K562 (cell line): ENCODE measurements around the gene IKBKG. TPM values are rescaled to one million over a fixed set of nuclear protein-coding genes. Genes with fewer than 3 reads are reported as not detected.

Experiments
- ATF7 ChIP-seq: fragments of 450-650 bp; IDR thresholded peaks from 2 replicates; pipeline ENCODE4 v1.7.1; 2014; ENCODE audit warnings: mild to moderate bottlenecking, moderate library complexity
- CBX1 ChIP-seq: sonication (generic); IDR thresholded peaks from 2 replicates; pipeline ENCODE4 v1.6.1; 2016; ENCODE audit warnings: antibody characterized with exemption, low read depth, mild to moderate bottlenecking
- CBX5 ChIP-seq: IDR thresholded peaks from 2 replicates; pipeline ENCODE4 v1.6.1; 2014; ENCODE audit warnings: low read depth, borderline replicate concordance
- CEBPG ChIP-seq, 3 experiments: fragments of 200-800 bp in 1 of 3; sonication (Bioruptor generic) in 1 of 3; sonication (generic) in 1 of 3; formaldehyde crosslinking in 1 of 3; IDR thresholded peaks in 2 of 3; conservative IDR thresholded peaks in 1 of 3; 2 replicates each; pipeline versions ENCODE4 v1.6.1 to v1.8.0; 2016 to 2022; ENCODE audit warnings: missing compliant biosample characterization in 2 of 3, missing genetic modification characterization in 2 of 3, mild to moderate bottlenecking in 1 of 3, missing genetic modification reagents in 1 of 3
- FOXK2 ChIP-seq, 2 experiments: fragments of 450-650 bp; IDR thresholded peaks in 1 of 2; conservative IDR thresholded peaks in 1 of 2; 2 replicates each; pipeline ENCODE4 v1.6.1; 2016; ENCODE audit warnings: low read depth in 2 of 2, mild to moderate bottlenecking in 1 of 2
- IRF2 ChIP-seq: sonication (generic); formaldehyde crosslinking; IDR thresholded peaks from 2 replicates; pipeline ENCODE4 v1.8.1; 2022; ENCODE audit warnings: mild to moderate bottlenecking, missing genetic modification reagents
- KLF6 ChIP-seq: fragments of 250-450 bp; sonication (Bioruptor Pico); IDR thresholded peaks from 2 replicates; pipeline ENCODE4 v1.4.0; 2020; ENCODE audit warnings: mild to moderate bottlenecking, moderate library complexity, borderline replicate concordance
- SIRT6 ChIP-seq: IDR thresholded peaks from one replicate; pipeline ENCODE4 v1.6.1; 2012; ENCODE audit warnings: low read depth, mild to moderate bottlenecking, control low read depth, inconsistent platforms, low read length, moderate library complexity
- SNRNP70 ChIP-seq: fragments of 200-400 bp; formaldehyde crosslinking; optimal IDR thresholded peaks from 2 replicates; pipeline ENCODE3; 2017; ENCODE audit warnings: low read depth, low read length
- SP2 ChIP-seq: IDR thresholded peaks from 2 replicates; pipeline ENCODE4 v1.6.1; 2011; ENCODE audit warnings: mild to moderate bottlenecking, low read depth, low read length, moderate library complexity; ENCODE audit not compliant: poor library complexity, severe bottlenecking; ENCODE audit errors: extremely low read depth
- ZKSCAN3 ChIP-seq: fragments of 250-450 bp; sonication (Bioruptor Pico); IDR thresholded peaks from 2 replicates; pipeline ENCODE4 v1.4.0; 2020
- ZSCAN29 ChIP-seq: fragments of 450-650 bp; IDR thresholded peaks from 2 replicates; pipeline ENCODE4 v1.6.1; 2017
- polyA plus RNA-seq, 8 experiments: library from polyadenylated mRNA; depleted of rRNA in 4 of 8; stranded (reverse) in 5 of 8; unstranded in 3 of 8; fragments of >200 nt; fragmentation: Nextera tagmentation in 2 of 8; fragmentation: Illumina TruSeq in 1 of 8; extraction: Ambion mirVana in 2 of 8; extraction: Trizol in 1 of 8; gene quantifications; 2 replicates each; pipeline versions ENCODE4 v1.2.1 to v1.2.3, GENCODE V29; 2011 to 2014; ENCODE audit warnings: inconsistent platforms in 1 of 8, missing spikeins in 1 of 8
- total RNA-seq, 7 experiments: library from RNA; depleted of rRNA in 6 of 7; stranded (reverse); fragments of >200 nt in 6 of 7; fragmentation: Illumina TruSeq in 2 of 7; extraction: Trizol in 2 of 7; gene quantifications; 2 replicates each; pipeline versions ENCODE4 v1.2.1 to v1.2.3, GENCODE V29; 2011 to 2021; ENCODE audit warnings: low replicate concordance in 1 of 7
- TF ChIP-seq, protein P1 (sequence below): fragments of 450-650 bp; IDR thresholded peaks from 2 replicates; pipeline ENCODE4 v1.6.1; 2016; ENCODE audit warnings: low read depth
- TF ChIP-seq, protein P2 (sequence below): IDR thresholded peaks from 2 replicates; pipeline ENCODE4 v1.6.1; 2014; ENCODE audit warnings: antibody characterized with exemption
- TF ChIP-seq, protein P3 (sequence below): IDR thresholded peaks from 2 replicates; pipeline ENCODE4 v1.6.1; 2011; ENCODE audit warnings: borderline replicate concordance, low read depth, mild to moderate bottlenecking, moderate library complexity, low read length; ENCODE audit not compliant: insufficient read depth, poor library complexity, severe bottlenecking

IKBKG gene
- total and polyA plus RNA-seq, 9 of the 15 experiments (the other 6 are each of a cell fraction or from before 2014, with no cell fraction given): 0.68 to 60.0 (median 21.9) TPM

DNA sequence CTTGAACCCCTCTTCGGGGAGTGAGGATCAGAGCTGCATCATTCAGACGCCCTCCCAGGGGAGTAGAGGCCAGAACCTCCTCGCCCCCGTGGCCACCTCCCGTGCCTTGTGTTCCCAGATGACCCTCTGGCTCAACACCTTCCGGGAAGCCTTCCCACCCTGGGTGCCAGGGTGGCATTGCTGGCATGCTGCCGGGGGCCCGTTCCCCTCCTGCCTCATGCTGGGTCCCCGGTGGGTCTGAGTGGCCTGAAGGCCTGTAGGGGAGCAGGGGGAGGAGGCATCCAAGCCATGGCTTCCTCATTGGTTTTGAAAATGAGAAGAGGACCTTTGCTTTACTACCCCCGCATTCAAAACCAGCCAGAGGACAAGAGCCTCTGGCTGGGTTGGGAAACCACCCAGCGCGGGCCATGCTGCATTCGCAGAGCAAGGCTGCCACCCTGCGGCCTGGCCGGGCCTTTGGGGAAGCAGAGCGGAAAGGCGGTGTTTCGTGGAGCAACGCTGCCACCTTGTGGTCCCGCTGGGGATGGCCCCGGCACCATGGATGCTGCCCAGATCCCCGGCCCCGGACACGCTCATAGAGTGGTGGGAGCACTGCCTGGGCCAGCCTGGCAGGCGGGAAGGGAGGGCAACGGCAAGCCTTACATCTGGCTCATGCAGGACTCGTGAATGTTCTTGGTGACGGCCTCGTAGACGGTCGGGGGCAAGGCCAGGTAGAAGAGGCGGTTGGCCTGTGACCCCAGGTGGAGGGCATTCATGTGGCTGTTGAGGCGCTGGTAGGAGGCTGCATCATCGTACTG is 12.7 kb upstream of the IKBKG start (continued):
- TF ChIP-seq, protein P1, sequence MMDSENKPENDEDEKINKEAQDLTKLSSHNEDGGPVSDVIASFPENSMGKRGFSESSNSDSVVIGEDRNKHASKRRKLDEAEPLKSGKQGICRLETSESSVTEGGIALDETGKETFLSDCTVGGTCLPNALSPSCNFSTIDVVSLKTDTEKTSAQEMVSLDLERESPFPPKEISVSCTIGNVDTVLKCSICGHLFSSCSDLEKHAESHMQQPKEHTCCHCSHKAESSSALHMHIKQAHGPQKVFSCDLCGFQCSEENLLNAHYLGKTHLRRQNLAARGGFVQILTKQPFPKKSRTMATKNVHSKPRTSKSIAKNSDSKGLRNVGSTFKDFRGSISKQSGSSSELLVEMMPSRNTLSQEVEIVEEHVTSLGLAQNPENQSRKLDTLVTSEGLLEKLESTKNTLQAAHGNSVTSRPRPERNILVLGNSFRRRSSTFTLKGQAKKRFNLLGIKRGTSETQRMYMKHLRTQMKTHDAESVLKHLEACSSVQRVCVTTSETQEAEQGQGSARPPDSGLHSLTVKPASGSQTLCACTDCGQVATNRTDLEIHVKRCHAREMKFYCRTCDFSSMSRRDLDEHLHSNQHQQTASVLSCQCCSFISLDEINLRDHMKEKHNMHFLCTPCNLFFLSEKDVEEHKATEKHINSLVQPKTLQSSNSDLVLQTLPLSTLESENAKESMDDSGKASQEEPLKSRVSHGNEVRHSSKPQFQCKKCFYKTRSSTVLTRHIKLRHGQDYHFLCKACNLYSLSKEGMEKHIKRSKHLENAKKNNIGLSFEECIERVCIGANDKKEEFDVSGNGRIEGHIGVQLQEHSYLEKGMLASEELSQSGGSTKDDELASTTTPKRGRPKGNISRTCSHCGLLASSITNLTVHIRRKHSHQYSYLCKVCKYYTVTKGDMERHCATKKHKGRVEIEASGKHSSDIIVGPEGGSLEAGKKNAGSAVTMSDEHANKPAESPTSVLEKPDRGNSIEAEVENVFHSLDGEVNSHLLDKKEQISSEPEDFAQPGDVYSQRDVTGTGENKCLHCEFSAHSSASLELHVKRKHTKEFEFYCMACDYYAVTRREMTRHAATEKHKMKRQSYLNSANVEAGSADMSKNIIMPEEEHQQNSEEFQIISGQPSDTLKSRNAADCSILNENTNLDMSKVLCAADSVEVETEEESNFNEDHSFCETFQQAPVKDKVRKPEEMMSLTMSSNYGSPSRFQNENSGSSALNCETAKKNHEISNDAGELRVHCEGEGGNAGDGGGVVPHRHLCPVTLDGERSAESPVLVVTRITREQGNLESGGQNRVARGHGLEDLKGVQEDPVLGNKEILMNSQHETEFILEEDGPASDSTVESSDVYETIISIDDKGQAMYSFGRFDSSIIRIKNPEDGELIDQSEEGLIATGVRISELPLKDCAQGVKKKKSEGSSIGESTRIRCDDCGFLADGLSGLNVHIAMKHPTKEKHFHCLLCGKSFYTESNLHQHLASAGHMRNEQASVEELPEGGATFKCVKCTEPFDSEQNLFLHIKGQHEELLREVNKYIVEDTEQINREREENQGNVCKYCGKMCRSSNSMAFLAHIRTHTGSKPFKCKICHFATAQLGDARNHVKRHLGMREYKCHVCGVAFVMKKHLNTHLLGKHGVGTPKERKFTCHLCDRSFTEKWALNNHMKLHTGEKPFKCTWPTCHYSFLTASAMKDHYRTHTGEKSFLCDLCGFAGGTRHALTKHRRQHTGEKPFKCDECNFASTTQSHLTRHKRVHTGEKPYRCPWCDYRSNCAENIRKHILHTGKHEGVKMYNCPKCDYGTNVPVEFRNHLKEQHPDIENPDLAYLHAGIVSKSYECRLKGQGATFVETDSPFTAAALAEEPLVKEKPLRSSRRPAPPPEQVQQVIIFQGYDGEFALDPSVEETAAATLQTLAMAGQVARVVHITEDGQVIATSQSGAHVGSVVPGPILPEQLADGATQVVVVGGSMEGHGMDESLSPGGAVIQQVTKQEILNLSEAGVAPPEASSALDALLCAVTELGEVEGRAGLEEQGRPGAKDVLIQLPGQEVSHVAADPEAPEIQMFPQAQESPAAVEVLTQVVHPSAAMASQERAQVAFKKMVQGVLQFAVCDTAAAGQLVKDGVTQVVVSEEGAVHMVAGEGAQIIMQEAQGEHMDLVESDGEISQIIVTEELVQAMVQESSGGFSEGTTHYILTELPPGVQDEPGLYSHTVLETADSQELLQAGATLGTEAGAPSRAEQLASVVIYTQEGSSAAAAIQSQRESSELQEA: no peak
- TF ChIP-seq SNRNP70 (no peak), CEBPG (CRISPR knock-in tag; IDR thresholded peaks at IDR 0.05) (peak; percentile 71; the same call in 1 of the 2 replicates), CEBPG (tag; conservative IDR thresholded peaks at IDR 0.05 in 1 of 2, IDR thresholded peaks at IDR 0.05 in 1 of 2) (peak in 1 of 2 experiments; percentile 61; a peak in 2 of 4 replicates), ATF7 (peak; percentile 48), KLF6 (CRISPR knock-in tag) (no peak), FOXK2 (conservative IDR thresholded peaks at IDR 0.05 in 1 of 2, IDR thresholded peaks at IDR 0.05 in 1 of 2; ENCODE audit: low read depth in 2 of 2) (no peak), IRF2 (CRISPR knock-in tag) (no peak), SIRT6 (no peak), SP2 (no peak), ZKSCAN3 (no peak), CBX5 (no peak; the same call in 1 of the 2 replicates), ZSCAN29 (no peak), CBX1 (no peak)
- TF ChIP-seq, protein P2, sequence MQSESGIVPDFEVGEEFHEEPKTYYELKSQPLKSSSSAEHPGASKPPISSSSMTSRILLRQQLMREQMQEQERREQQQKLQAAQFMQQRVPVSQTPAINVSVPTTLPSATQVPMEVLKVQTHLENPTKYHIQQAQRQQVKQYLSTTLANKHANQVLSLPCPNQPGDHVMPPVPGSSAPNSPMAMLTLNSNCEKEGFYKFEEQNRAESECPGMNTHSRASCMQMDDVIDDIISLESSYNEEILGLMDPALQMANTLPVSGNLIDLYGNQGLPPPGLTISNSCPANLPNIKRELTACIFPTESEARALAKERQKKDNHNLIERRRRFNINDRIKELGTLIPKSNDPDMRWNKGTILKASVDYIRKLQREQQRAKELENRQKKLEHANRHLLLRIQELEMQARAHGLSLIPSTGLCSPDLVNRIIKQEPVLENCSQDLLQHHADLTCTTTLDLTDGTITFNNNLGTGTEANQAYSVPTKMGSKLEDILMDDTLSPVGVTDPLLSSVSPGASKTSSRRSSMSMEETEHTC: no peak
- TF ChIP-seq, protein P3, sequence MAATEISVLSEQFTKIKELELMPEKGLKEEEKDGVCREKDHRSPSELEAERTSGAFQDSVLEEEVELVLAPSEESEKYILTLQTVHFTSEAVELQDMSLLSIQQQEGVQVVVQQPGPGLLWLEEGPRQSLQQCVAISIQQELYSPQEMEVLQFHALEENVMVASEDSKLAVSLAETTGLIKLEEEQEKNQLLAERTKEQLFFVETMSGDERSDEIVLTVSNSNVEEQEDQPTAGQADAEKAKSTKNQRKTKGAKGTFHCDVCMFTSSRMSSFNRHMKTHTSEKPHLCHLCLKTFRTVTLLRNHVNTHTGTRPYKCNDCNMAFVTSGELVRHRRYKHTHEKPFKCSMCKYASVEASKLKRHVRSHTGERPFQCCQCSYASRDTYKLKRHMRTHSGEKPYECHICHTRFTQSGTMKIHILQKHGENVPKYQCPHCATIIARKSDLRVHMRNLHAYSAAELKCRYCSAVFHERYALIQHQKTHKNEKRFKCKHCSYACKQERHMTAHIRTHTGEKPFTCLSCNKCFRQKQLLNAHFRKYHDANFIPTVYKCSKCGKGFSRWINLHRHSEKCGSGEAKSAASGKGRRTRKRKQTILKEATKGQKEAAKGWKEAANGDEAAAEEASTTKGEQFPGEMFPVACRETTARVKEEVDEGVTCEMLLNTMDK: peak; percentile 86
